Measurements from ENCODE around the gene SRRD. TPM values are rescaled to one million over a fixed set of nuclear protein-coding genes. Genes with fewer than 3 reads are reported as not detected.

SRRD gene
- total RNA-seq, 1 experiment from 2014 or later = 25.6 TPM

DNA sequence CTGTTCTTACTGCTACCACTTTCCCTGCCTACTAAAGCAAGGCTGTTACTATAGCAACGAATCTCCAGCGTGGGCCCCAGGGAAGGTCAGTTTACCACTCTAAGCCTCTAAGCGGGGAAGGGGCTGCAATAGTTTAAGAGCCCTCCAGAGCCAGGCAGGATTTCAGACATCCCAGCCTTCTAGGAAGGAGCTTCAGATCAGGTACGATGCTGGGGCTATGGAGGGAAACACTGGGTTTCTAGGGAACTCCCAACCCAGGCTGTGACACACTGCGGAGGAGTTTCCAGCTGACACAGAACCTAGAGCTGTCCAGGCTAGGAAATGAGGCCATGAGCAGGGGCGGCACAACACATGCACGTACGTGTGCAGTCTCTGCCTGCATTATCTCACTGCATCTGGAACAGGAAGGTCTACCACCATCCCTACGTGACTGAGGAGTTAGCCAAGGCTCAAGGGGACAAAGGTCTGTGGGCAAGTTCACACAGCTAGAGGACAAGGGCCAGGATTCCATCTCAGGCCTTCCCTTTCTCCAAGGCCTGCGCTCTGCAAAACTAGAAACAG is 20.5 kb upstream of the SRRD start:
- Mint-ChIP-seq H3K27ac (ENCODE audit: unreplicated experiment) (no peak overlapping the region), H3K27me3 (ENCODE audit: unreplicated experiment) (no peaks in the 10 kb centered on the region), H3K4me1 (ENCODE audit: low read depth, unreplicated experiment) (no peaks in the 10 kb centered on the region), H3K36me3 (ENCODE audit: insufficient read depth, unreplicated experiment) (peaks cover 40% of the 10 kb centered on the region), H3K4me3 (ENCODE audit: low read depth, unreplicated experiment) (no peak overlapping the region), H3K9me3 (ENCODE audit: low read depth, unreplicated experiment) (no peaks in the 10 kb centered on the region)
- BruUV-seq (replicated peaks) = no TSS peak
- DNase-seq = no peak
- CTCF ChIA-PET = interaction anchor here (1.2 to 2.6 kb wide), 2 partner anchors 8 to 65 kb away, joined by 3 to 11 read pairs; no protein-coding TSS in a partner anchor
- intact Hi-C loops (cut with micrococcal nuclease; ENCODE audit: unreplicated experiment) = loop anchor here (10.0 kb wide), 1 partner anchor 98 kb away; no protein-coding TSS in a partner anchor
- TF ChIP-seq, protein P1, sequence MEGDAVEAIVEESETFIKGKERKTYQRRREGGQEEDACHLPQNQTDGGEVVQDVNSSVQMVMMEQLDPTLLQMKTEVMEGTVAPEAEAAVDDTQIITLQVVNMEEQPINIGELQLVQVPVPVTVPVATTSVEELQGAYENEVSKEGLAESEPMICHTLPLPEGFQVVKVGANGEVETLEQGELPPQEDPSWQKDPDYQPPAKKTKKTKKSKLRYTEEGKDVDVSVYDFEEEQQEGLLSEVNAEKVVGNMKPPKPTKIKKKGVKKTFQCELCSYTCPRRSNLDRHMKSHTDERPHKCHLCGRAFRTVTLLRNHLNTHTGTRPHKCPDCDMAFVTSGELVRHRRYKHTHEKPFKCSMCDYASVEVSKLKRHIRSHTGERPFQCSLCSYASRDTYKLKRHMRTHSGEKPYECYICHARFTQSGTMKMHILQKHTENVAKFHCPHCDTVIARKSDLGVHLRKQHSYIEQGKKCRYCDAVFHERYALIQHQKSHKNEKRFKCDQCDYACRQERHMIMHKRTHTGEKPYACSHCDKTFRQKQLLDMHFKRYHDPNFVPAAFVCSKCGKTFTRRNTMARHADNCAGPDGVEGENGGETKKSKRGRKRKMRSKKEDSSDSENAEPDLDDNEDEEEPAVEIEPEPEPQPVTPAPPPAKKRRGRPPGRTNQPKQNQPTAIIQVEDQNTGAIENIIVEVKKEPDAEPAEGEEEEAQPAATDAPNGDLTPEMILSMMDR (IDR thresholded peaks at IDR 0.05; ENCODE audit: unreplicated experiment) = no peak

DNA sequence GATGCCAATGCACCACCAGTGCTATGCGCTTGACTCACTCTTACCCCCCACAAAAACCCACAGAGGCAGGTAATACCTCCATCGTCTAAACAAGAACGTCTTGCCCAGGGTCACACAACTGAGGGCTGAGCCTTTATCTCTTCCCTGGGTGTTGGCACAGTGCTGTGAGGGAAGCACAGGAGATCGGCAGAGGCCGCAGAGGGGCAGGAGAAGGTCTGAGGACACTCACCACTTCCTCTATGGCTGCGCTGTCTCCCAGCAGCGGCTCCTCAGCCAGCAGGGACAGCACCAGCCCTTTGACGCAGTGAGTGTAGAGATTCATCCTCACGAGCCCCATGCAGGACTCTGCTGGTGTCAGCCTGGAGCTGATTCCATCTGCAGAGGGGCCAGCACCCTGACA is 20.0 kb upstream of the SRRD start:
- Mint-ChIP-seq H3K4me1 (ENCODE audit: low read depth, unreplicated experiment) (no peaks in the 10 kb centered on the region), H3K36me3 (ENCODE audit: insufficient read depth, unreplicated experiment) (peaks cover 45% of the 10 kb centered on the region), H3K27me3 (ENCODE audit: unreplicated experiment) (no peaks in the 10 kb centered on the region), H3K9me3 (ENCODE audit: low read depth, unreplicated experiment) (no peaks in the 10 kb centered on the region), H3K27ac (ENCODE audit: unreplicated experiment) (no peak overlapping the region), H3K4me3 (ENCODE audit: low read depth, unreplicated experiment) (no peak overlapping the region)
- no peak for DNase-seq
- TF ChIP-seq, protein P1 (IDR thresholded peaks at IDR 0.05; ENCODE audit: unreplicated experiment) = no peak
- intact Hi-C loops (cut with micrococcal nuclease; ENCODE audit: unreplicated experiment) = loop anchor here (10.0 kb wide), 1 partner anchor 99 kb away; no protein-coding TSS in a partner anchor
- CTCF ChIA-PET = no interaction called here
- BruUV-seq (replicated peaks) = no TSS peak

DNA sequence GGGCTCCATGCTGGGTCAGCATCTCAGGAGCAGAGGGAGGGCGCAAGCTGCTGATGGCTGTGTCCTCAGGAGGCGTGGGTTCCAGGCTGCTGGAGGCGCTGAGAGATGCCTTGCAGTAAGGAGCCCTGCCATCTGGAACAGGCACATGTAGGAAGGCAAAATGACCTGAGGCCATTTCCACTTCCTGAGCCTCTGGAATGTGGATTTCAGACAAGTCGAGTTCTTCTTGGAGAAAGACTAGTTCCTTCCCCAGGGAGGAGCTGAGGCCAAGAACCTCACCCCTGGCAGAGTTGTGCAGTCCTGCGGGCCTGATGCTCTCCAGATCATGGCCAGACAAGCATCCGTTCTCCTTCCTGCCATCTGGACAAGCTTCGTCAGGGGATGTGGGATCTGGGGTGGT is 19.4 kb upstream of the SRRD start:
- TF ChIP-seq, protein P1 (IDR thresholded peaks at IDR 0.05; ENCODE audit: unreplicated experiment) = no peak
- Mint-ChIP-seq H3K9me3 (ENCODE audit: low read depth, unreplicated experiment) (no peaks in the 10 kb centered on the region), H3K36me3 (ENCODE audit: insufficient read depth, unreplicated experiment) (peaks cover 51% of the 10 kb centered on the region), H3K27ac (ENCODE audit: unreplicated experiment) (no peak overlapping the region), H3K27me3 (ENCODE audit: unreplicated experiment) (no peaks in the 10 kb centered on the region), H3K4me3 (ENCODE audit: low read depth, unreplicated experiment) (no peak overlapping the region), H3K4me1 (ENCODE audit: low read depth, unreplicated experiment) (no peaks in the 10 kb centered on the region)
- no peak for DNase-seq
- CTCF ChIA-PET = no interaction called here
- intact Hi-C loops (cut with micrococcal nuclease; ENCODE audit: unreplicated experiment) = loop anchor here (10.0 kb wide), 1 partner anchor 100 kb away; no protein-coding TSS in a partner anchor
- no TSS peak for BruUV-seq (replicated peaks)

DNA sequence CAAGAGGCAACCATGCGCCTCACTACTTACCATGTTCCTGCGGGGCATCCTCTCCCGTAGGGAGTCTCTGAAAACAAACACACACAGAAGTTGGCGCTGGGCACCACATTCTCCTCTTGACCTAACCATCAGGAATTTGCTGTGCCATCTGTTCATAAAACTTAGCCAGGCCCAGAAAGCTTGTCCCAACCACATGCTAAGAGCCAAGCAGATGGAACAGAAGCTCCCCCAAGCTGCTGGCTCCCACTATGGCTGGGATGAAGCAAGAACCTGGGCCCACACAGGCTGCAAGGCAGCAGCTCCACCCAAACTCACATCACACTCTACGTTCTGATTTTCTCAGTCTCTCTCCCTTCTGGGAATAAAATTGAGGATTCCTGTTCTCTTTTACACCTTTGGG is 17.5 kb upstream of the SRRD start:
- Mint-ChIP-seq H3K4me3 (ENCODE audit: low read depth, unreplicated experiment) (no peak overlapping the region), H3K4me1 (ENCODE audit: low read depth, unreplicated experiment) (peaks cover 10% of the 10 kb centered on the region), H3K9me3 (ENCODE audit: low read depth, unreplicated experiment) (no peaks in the 10 kb centered on the region), H3K36me3 (ENCODE audit: insufficient read depth, unreplicated experiment) (peaks cover 61% of the 10 kb centered on the region), H3K27me3 (ENCODE audit: unreplicated experiment) (no peaks in the 10 kb centered on the region), H3K27ac (ENCODE audit: unreplicated experiment) (no peak overlapping the region)
- CTCF ChIA-PET = no interaction called here
- DNase-seq = no peak
- intact Hi-C loops (cut with micrococcal nuclease; ENCODE audit: unreplicated experiment) = loop anchor here (10.0 kb wide), 1 partner anchor 101 kb away; no protein-coding TSS in a partner anchor
- TF ChIP-seq, protein P1 (IDR thresholded peaks at IDR 0.05; ENCODE audit: unreplicated experiment) = no peak
- BruUV-seq (replicated peaks) = no TSS peak
